Measurements from ENCODE around the gene FOLR3.
"Not testable (repeated sequence)": the region's sequence is repeated elsewhere in the genome, so short reads cannot be mapped to it uniquely, and the experiment has no call there.

Gene FOLR3

GRCh38 chr11:72162891-72163492, 27.5 kb downstream of the FOLR3 start:
- no peak for DNase-seq (ENCODE audit: low read depth in 2 of 2)

- DNase-seq (ENCODE audit: low read depth in 2 of 2), result not testable (repeated sequence)
These were observed 28.7 kb downstream of the FOLR3 start for GRCh38 chr11:72164187-72164586.

- DNase-seq (ENCODE audit: low read depth in 2 of 2), result not testable (repeated sequence)
These were observed 33.6 kb downstream of the FOLR3 start for GRCh38 chr11:72169046-72169555.

GRCh38 chr11:72169754-72170153, 34.2 kb downstream of the FOLR3 start:
- not testable (repeated sequence) for DNase-seq (ENCODE audit: low read depth in 2 of 2)

- DNase-seq (ENCODE audit: low read depth in 2 of 2), result not testable (repeated sequence)
These were observed 36.5 kb downstream of the FOLR3 start for GRCh38 chr11:72172043-72172442.

GRCh38 chr11:72173291-72173690, 37.8 kb downstream of the FOLR3 start:
- DNase-seq (ENCODE audit: low read depth in 2 of 2), result no peak

GRCh38 chr11:72174302-72175070, 39.0 kb downstream of the FOLR3 start:
- no peak for DNase-seq (ENCODE audit: low read depth in 2 of 2)

GRCh38 chr11:72177656-72178055, 42.1 kb downstream of the FOLR3 start:
- no peak for DNase-seq (ENCODE audit: low read depth in 2 of 2)

- no peak for DNase-seq (ENCODE audit: low read depth in 2 of 2)
These were observed 43.7 kb downstream of the FOLR3 start for GRCh38 chr11:72179049-72179803.

GRCh38 chr11:72179804-72180396, 44.4 kb downstream of the FOLR3 start:
- no peak for DNase-seq (ENCODE audit: low read depth in 2 of 2)

- DNase-seq (ENCODE audit: low read depth in 2 of 2), result not testable (repeated sequence)
These were observed 45.5 kb downstream of the FOLR3 start for GRCh38 chr11:72180892-72181552.

GRCh38 chr11:72181553-72181958, 46.0 kb downstream of the FOLR3 start:
- DNase-seq (ENCODE audit: low read depth in 2 of 2), result not testable (repeated sequence)

GRCh38 chr11:72188267-72188666, 52.7 kb downstream of the FOLR3 start:
- no peak for DNase-seq (ENCODE audit: low read depth in 2 of 2)

Measured in activated CD4-positive, alpha-beta T cell treated with anti-CD3 and anti-CD28 coated beads for 24 hours (primary cell).